ENCODE results near the gene MPV17L. TPM values are rescaled to one million over a fixed set of nuclear protein-coding genes. Genes with fewer than 3 reads are reported as not detected.
"Not testable (repeated sequence)": the region's sequence is repeated elsewhere in the genome, so short reads cannot be mapped to it uniquely, and the experiment has no call there.

MPV17L gene
- 10 to 100 TPM in 1 of 4 donors, 1 to 10 TPM in 2, under 1 TPM in 1; 0.72 to 10.8 (median 6.2) TPM for total RNA-seq

DNA sequence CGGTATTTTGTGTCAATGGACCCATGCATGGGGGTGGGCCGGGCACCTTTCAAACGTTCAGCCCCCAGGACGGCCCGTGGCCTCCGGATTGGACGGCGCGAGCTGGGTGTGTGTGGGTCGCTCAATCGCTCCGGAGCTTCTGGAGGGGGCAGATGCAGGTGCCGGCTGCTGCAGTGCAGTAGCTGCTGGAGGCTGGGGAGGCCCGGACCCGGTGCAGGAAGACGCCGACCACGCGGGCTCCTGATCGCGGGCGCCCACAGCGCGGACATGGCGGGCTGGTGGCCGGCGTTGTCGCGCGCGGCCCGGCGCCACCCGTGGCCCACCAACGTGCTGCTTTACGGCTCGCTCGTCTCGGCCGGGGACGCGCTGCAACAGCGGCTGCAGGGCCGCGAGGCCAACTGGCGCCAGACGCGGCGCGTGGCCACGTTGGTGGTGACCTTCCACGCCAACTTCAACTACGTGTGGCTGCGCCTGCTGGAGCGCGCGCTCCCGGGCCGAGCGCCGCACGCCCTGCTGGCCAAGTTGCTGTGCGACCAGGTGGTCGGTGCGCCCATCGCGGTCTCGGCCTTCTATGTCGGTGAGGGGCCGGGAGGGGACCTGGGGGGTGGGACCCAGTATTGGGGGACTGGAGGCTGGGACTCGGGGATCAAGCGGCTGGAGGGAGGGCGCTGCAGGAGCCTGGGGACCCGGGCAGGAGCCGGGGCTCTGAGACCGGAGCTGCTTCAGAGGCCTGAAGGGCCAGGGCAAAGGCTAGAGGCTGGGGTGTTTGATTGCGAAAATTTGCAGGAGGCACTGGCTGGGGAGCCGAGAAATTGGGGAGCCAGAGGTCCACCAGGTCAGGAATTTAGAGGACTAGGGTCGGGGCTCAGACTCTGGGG, at the start of gene MPV17L:
Gene MPV17L (plus strand): TSS at position 124 of the 878 bp plus-strand sequence. CDS start 144 bp downstream, at position 268.
- H3K9me3 ChIP-seq; H3K36me3 ChIP-seq; intact Hi-C loops (cut with DNase I); DNase-seq; H3K27me3 ChIP-seq: not testable (repeated sequence)
- peak within 1 kb of the TSS; percentile 43 to 74 (median 63) for H3K27ac ChIP-seq
- peak within 1 kb of the TSS; percentile 46 to 79 (median 62) for H3K4me3 ChIP-seq
- peaks cover 4 to 19% (median 5%) of the 10 kb centered on the region in 3 donors for H3K4me1 ChIP-seq
- WGBS, 2 donors: 8 to 14% methylated on average over 20 to 37 of the region's 79 CpGs

- DNase-seq; H3K36me3 ChIP-seq; H3K4me3 ChIP-seq; intact Hi-C loops (cut with DNase I); H3K4me1 ChIP-seq; H3K9me3 ChIP-seq; H3K27me3 ChIP-seq; H3K27ac ChIP-seq: not testable (repeated sequence)
- no CpG with 5 or more reads among the region's 7 CpGs for WGBS, 2 donors
Observed at GRCh38 chr16:15348721-15349120, 46.8 kb upstream of the MPV17L start.

DNA sequence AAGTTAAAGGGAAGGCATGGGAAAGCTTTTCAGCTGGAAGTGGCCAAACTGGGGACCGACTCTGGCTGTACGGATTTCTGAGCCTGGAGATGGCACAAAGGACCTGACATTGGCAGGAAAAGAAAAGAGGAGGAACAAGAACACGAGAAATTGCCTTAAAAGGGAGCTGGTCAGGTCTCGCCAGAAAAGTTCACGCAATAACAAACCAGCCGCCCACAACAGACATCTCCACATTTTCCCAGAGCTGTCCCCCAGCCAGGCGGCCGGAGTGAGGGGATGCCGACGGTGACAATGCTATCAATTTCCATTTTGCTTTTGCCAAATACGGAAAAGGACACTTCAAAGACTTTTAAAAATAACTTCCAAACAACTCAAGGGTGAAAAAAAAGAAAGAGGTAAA, 44.3 kb upstream of the MPV17L start:
- no CpG with 5 or more reads among the region's 11 CpGs for WGBS, 2 donors
- H3K9me3 ChIP-seq; H3K4me1 ChIP-seq; intact Hi-C loops (cut with DNase I); H3K27me3 ChIP-seq; H3K4me3 ChIP-seq; DNase-seq; H3K27ac ChIP-seq; H3K36me3 ChIP-seq: not testable (repeated sequence)

GRCh38 chr16:15351745-15352144, 43.8 kb upstream of the MPV17L start:
- H3K27ac ChIP-seq; intact Hi-C loops (cut with DNase I); H3K4me1 ChIP-seq; DNase-seq; H3K36me3 ChIP-seq; H3K27me3 ChIP-seq; H3K4me3 ChIP-seq; H3K9me3 ChIP-seq: not testable (repeated sequence)
- no CpG with 5 or more reads among the region's 5 CpGs for WGBS, 2 donors

GRCh38 chr16:15352852-15353251, 42.7 kb upstream of the MPV17L start:
- intact Hi-C loops (cut with DNase I); H3K9me3 ChIP-seq; DNase-seq; H3K27me3 ChIP-seq; H3K36me3 ChIP-seq; H3K27ac ChIP-seq; H3K4me1 ChIP-seq; H3K4me3 ChIP-seq: not testable (repeated sequence)
- WGBS, 2 donors: 50% methylated on average over 1 of the region's 3 CpGs; no CpG with 5 or more reads in 1 of the 2 donors

DNA sequence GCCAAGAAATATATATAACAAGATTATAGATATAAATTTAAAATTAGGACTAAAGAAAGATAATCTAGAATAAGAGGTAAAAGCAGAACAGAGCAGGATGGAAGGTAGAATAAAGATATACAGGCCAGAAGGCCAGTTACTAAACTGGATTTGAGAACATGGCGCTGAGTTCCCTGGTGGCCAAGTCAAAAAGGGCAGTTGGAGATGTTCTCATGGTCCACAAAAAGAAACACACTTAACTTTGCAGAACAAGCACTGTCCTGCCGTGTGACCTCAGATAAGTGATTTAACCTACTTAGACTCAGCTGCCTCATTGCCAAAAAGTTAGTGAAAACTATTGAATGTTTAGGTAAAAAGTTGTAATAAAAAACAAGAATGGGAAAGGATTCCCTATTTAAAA, 40.7 kb upstream of the MPV17L start:
- H3K4me3 ChIP-seq; H3K36me3 ChIP-seq; H3K27ac ChIP-seq; H3K4me1 ChIP-seq; DNase-seq; H3K27me3 ChIP-seq; intact Hi-C loops (cut with DNase I); H3K9me3 ChIP-seq: not testable (repeated sequence)
- WGBS, 2 donors: no CpG with 5 or more reads among the region's 2 CpGs

GRCh38 chr16:15357495-15357894, 38.1 kb upstream of the MPV17L start:
- not testable (repeated sequence) for H3K4me3 ChIP-seq
- WGBS, 2 donors: no CpG with 5 or more reads among the region's 7 CpGs

GRCh38 chr16:15378194-15378593, 17.4 kb upstream of the MPV17L start, which contains the start of gene NPIPA5:
Gene NPIPA5, minus strand, starts transcription at chr16:15378294. Its CDS starts 0 bp downstream, at chr16:15378294.
- H3K9me3 ChIP-seq; H3K36me3 ChIP-seq; intact Hi-C loops (cut with DNase I); H3K27me3 ChIP-seq; H3K27ac ChIP-seq; H3K4me3 ChIP-seq; H3K4me1 ChIP-seq; DNase-seq: not testable (repeated sequence)
- no CpG with 5 or more reads among the region's 4 CpGs for WGBS, 2 donors

More at GRCh38 chr16:15357495-15357894, 38.1 kb upstream of the MPV17L start:
- H3K36me3 ChIP-seq; DNase-seq; intact Hi-C loops (cut with DNase I); H3K27ac ChIP-seq; H3K27me3 ChIP-seq; H3K4me1 ChIP-seq; H3K9me3 ChIP-seq: not testable (repeated sequence)

GRCh38 chr16:15382810-15383209, 12.7 kb upstream of the MPV17L start:
- H3K27ac ChIP-seq; H3K9me3 ChIP-seq; DNase-seq; H3K4me1 ChIP-seq; H3K4me3 ChIP-seq; H3K27me3 ChIP-seq; H3K36me3 ChIP-seq; intact Hi-C loops (cut with DNase I): not testable (repeated sequence)
- WGBS, 2 donors: 27 to 31% methylated on average over 1 to 2 of the region's 3 CpGs

GRCh38 chr16:15388060-15388459, 7.5 kb upstream of the MPV17L start:
- H3K4me3 ChIP-seq; DNase-seq; H3K27me3 ChIP-seq; intact Hi-C loops (cut with DNase I); H3K9me3 ChIP-seq; H3K27ac ChIP-seq; H3K36me3 ChIP-seq; H3K4me1 ChIP-seq: not testable (repeated sequence)
- WGBS, 2 donors: 79 to 85% methylated on average over 4 to 6 of the region's 6 CpGs

GRCh38 chr16:15389916-15390315, 5.6 kb upstream of the MPV17L start:
- H3K36me3 ChIP-seq; DNase-seq; H3K9me3 ChIP-seq; H3K4me3 ChIP-seq; intact Hi-C loops (cut with DNase I); H3K27me3 ChIP-seq; H3K27ac ChIP-seq; H3K4me1 ChIP-seq: not testable (repeated sequence)
- WGBS, 2 donors: 72 to 79% methylated on average over 5 of the region's 5 CpGs

DNA sequence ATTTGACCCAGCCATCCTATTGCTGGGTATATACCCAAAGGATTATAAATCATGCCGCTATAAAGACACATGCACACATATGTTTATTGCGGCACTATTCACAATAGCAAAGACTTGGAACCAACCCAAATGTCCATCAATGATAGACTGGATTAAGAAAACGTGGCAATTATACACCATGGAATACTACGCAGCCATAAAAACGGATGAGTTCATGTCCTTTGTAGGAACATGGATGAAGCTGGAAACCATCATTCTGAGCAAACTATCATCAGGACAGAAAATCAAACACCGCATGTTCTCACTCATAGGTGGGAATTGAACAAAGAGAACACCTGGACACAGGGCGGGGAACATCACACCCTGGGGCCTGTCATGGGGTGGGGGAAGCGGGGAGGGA, 2.5 kb upstream of the MPV17L start:
- DNase-seq; H3K9me3 ChIP-seq; H3K4me3 ChIP-seq; H3K27ac ChIP-seq; intact Hi-C loops (cut with DNase I); H3K36me3 ChIP-seq; H3K27me3 ChIP-seq: not testable (repeated sequence)
- peaks cover 4 to 19% (median 5%) of the 10 kb centered on the region in 3 donors for H3K4me1 ChIP-seq
- 74 to 89% methylated on average over 6 to 8 of the region's 8 CpGs for WGBS, 2 donors

GRCh38 chr16:15396509-15396829, 915 bp downstream of the MPV17L start:
- Histone ChIP-seq H3K4me3 (peak overlapping the region; percentile 46 to 79 (median 62)), H3K27ac (peak overlapping the region in 2 of 4 donors; percentile 43 to 74), H3K4me1 (peaks cover 4 to 19% (median 5%) of the 10 kb centered on the region in 3 donors)
- DNase-seq; H3K36me3 ChIP-seq; H3K9me3 ChIP-seq; intact Hi-C loops (cut with DNase I); H3K27me3 ChIP-seq: not testable (repeated sequence)
- whole genome bisulfite sequencing, 2 donors: 79 to 90% methylated on average over 8 of the region's 8 CpGs
